GM18868 (cell line): ENCODE measurements around the gene ZDHHC20.

Source experiments
- ATAC-seq: cut with Tn5 transposase; IDR thresholded peaks from one replicate; pipeline ENCODE4 v1.9.1; 2021; ENCODE audit warnings: mild to moderate bottlenecking, moderate library complexity; ENCODE audit not compliant: unreplicated experiment

Gene ZDHHC20

GRCh38 chr13:21362741-21363140 is 96.4 kb downstream of the ZDHHC20 start:
- ATAC-seq, result no peak

- no peak for ATAC-seq
These were observed 97.4 kb downstream of the ZDHHC20 start for GRCh38 chr13:21361706-21362105.

- ATAC-seq, result no peak
These were observed 98.0 kb downstream of the ZDHHC20 start for GRCh38 chr13:21361123-21361522.

- no peak for ATAC-seq
These were observed 98.6 kb downstream of the ZDHHC20 start for GRCh38 chr13:21360463-21360862.

GRCh38 chr13:21359855-21360254 is 99.2 kb downstream of the ZDHHC20 start:
- ATAC-seq, result no peak

- ATAC-seq, result no peak
These were observed 103.8 kb downstream of the ZDHHC20 start for GRCh38 chr13:21355304-21355703.

- ATAC-seq, result no peak
These were observed 104.4 kb downstream of the ZDHHC20 start for GRCh38 chr13:21354721-21355120.

- ATAC-seq, result no peak
These were observed 110.5 kb downstream of the ZDHHC20 start for GRCh38 chr13:21348488-21349120.

- no peak for ATAC-seq
These were observed 111.3 kb downstream of the ZDHHC20 start for GRCh38 chr13:21347753-21348318.

- peak; percentile 66 for ATAC-seq
These were observed 114.4 kb downstream of the ZDHHC20 start for GRCh38 chr13:21344662-21345176.

GRCh38 chr13:21343659-21344058 is 115.4 kb downstream of the ZDHHC20 start:
- ATAC-seq, result no peak

- ATAC-seq, result no peak
These were observed 116.2 kb downstream of the ZDHHC20 start for GRCh38 chr13:21342699-21343442.

GRCh38 chr13:21341637-21342422 is 117.3 kb downstream of the ZDHHC20 start:
- ATAC-seq, result no peak

- no peak for ATAC-seq
These were observed 120.3 kb downstream of the ZDHHC20 start for GRCh38 chr13:21338639-21339278.

GRCh38 chr13:21338156-21338555 is 120.9 kb downstream of the ZDHHC20 start:
- no peak for ATAC-seq

GRCh38 chr13:21336609-21337349 is 122.3 kb downstream of the ZDHHC20 start:
- no peak for ATAC-seq

- ATAC-seq, result no peak
These were observed 125.9 kb downstream of the ZDHHC20 start for GRCh38 chr13:21333186-21333585.

GRCh38 chr13:21330126-21330861 is 128.8 kb downstream of the ZDHHC20 start:
- peak; percentile 93 for ATAC-seq

GRCh38 chr13:21328836-21329477 is 130.1 kb downstream of the ZDHHC20 start:
- ATAC-seq, result no peak
